CD4-positive, alpha-beta T cell (primary cell): Measurements from ENCODE around the gene ECHS1. TPM values are rescaled to one million over a fixed set of nuclear protein-coding genes. Genes with fewer than 3 reads are reported as not detected.

Experiments
- ATAC-seq: fragments of 200-7000 bp; cut with Tn5 transposase; one replicate; pipeline ENCODE4 v1.10.0; 2022; ENCODE audit warnings: mild to moderate bottlenecking; ENCODE audit not compliant: poor library complexity
- CTCF ChIA-PET: fragments of 350-600 bp; sonication (Branson Sonifier 250); formaldehyde crosslinking; loops from one replicate; lab custom pipeline; 2021; ENCODE audit warnings: antibody characterized with exemption, inconsistent platforms; lab: Charles Lee
- POLR2A ChIA-PET: fragments of 350-600 bp; sonication (Branson Sonifier 250); formaldehyde crosslinking; loops from one replicate; lab custom pipeline; 2021; ENCODE audit warnings: antibody characterized with exemption, inconsistent platforms; lab: Charles Lee
- DNase-seq, 14 experiments: peaks; one replicate each; pipeline ENCODE4 v3.0.0-alpha.2; 2013 to 2020; ENCODE audit warnings: mixed read lengths in 2 of 14
- H3K27ac ChIP-seq, 2 donors: one replicate each; pipeline versions ENCODE4 v1.5.1 to v1.7.0; 2013; ENCODE audit warnings: low read length in 2 of 2, low read depth in 1 of 2, mild to moderate bottlenecking in 1 of 2
- H3K27me3 ChIP-seq, 2 experiments: 1 replicate in 1 of 2; 2 replicates in 1 of 2; pipeline versions ENCODE4 v1.6.1 to v1.7.0; 2013; ENCODE audit warnings: low read length in 2 of 2, control low read depth in 1 of 2, mild to moderate bottlenecking in 1 of 2, moderate library complexity in 1 of 2; ENCODE audit not compliant: insufficient read depth in 2 of 2, control insufficient read depth in 1 of 2
- H3K36me3 ChIP-seq: one replicate; pipeline ENCODE4 v1.6.1; 2013; ENCODE audit warnings: low read length, control low read depth; ENCODE audit not compliant: insufficient read depth
- H3K4me1 ChIP-seq: one replicate; pipeline ENCODE4 v1.6.1; 2013; ENCODE audit warnings: low read length, control low read depth; ENCODE audit not compliant: insufficient read depth
- H3K4me3 ChIP-seq: one replicate; pipeline ENCODE4 v1.5.1; 2013; ENCODE audit warnings: mild to moderate bottlenecking, low read length, moderate library complexity
- H3K9me3 ChIP-seq, 2 experiments: 1 replicate in 1 of 2; 2 replicates in 1 of 2; pipeline versions ENCODE4 v1.6.1 to v1.7.0; 2013; ENCODE audit warnings: low read length in 2 of 2, mild to moderate bottlenecking in 2 of 2, control low read depth in 1 of 2, moderate library complexity in 1 of 2; ENCODE audit not compliant: control insufficient read depth in 1 of 2, insufficient read depth in 1 of 2
- H3K27ac Mint-ChIP-seq: one replicate; pipeline ENCODE4 v1.8.0; 2020; ENCODE audit warnings: mixed read lengths
- H3K27me3 Mint-ChIP-seq: one replicate; pipeline ENCODE4 v1.8.0; 2021; ENCODE audit warnings: mixed read lengths
- H3K36me3 Mint-ChIP-seq: one replicate; pipeline ENCODE4 v1.8.0; 2021; ENCODE audit warnings: low read depth, mixed read lengths
- H3K4me1 Mint-ChIP-seq: one replicate; pipeline ENCODE4 v1.8.0; 2021; ENCODE audit warnings: low read depth, mixed read lengths
- H3K4me3 Mint-ChIP-seq: one replicate; pipeline ENCODE4 v1.8.0; 2020; ENCODE audit warnings: mild to moderate bottlenecking, mixed read lengths
- H3K9me3 Mint-ChIP-seq: one replicate; pipeline ENCODE4 v1.8.0; 2020; ENCODE audit warnings: mixed read lengths
- intact Hi-C, 2 experiments: fragments of 100-400 bp; cut with DNase I in 1 of 2; cut with micrococcal nuclease in 1 of 2; formaldehyde crosslinking; loops; one replicate each; pipeline versions ENCODE4 v1.15.1 to v1.9.0; 2023 to 2025; cut with DNase I, micrococcal nuclease
- total RNA-seq, 174 experiments: library from RNA in 2 of 174; stranded (reverse) in 2 of 174; gene quantifications; one replicate each; pipeline ENCODE4 v1.2.3 and lab custom pipeline; 2021 to 2026
- TF ChIP-seq, protein P1 (sequence below): fragments of 200-600 bp; IDR thresholded peaks from one replicate; pipeline ENCODE4 v1.8.0; 2022; ENCODE audit warnings: antibody characterized with exemption, mild to moderate bottlenecking

The ECHS1 gene
- total RNA-seq, 2 experiments from 2014 or later: 7.6 to 8.3 TPM

DNA sequence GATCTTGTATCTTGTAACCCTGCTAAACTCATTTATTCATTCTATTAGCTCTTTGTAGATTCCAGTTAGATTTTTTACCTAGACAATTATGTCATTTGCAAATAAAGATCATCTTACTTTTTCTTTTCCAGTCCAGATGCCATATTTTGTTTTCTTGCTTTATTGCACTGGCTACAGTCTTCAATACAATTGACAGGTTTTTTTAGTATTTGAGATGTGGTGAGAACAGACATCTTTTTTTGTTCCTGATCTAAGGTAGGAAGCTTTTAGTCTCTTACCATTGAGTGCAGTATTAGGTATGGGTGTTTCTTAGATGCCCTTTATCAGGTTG lies 39.2 kb upstream of the ECHS1 start:
- Mint-ChIP-seq H3K4me1 (peaks cover 27% of the 10 kb centered on the region), H3K27ac (no peak overlapping the region), H3K36me3 (peaks cover 82% of the 10 kb centered on the region), H3K27me3 (no peaks in the 10 kb centered on the region), H3K9me3 (peaks cover 13% of the 10 kb centered on the region), H3K4me3 (no peak overlapping the region)
- intact Hi-C loops: no loop called here
- Histone ChIP-seq H3K4me3 (no peak overlapping the region), H3K4me1 (no peaks in the 10 kb centered on the region), H3K9me3 (peaks cover 20 to 25% of the 10 kb centered on the region in 2 experiments), H3K27me3 (no peaks in the 10 kb centered on the region), H3K36me3 (peaks cover 42% of the 10 kb centered on the region), H3K27ac (no peak overlapping the region)
- TF ChIP-seq, protein P1, sequence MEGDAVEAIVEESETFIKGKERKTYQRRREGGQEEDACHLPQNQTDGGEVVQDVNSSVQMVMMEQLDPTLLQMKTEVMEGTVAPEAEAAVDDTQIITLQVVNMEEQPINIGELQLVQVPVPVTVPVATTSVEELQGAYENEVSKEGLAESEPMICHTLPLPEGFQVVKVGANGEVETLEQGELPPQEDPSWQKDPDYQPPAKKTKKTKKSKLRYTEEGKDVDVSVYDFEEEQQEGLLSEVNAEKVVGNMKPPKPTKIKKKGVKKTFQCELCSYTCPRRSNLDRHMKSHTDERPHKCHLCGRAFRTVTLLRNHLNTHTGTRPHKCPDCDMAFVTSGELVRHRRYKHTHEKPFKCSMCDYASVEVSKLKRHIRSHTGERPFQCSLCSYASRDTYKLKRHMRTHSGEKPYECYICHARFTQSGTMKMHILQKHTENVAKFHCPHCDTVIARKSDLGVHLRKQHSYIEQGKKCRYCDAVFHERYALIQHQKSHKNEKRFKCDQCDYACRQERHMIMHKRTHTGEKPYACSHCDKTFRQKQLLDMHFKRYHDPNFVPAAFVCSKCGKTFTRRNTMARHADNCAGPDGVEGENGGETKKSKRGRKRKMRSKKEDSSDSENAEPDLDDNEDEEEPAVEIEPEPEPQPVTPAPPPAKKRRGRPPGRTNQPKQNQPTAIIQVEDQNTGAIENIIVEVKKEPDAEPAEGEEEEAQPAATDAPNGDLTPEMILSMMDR: no peak
- CTCF ChIA-PET: no interaction called here
- no peak for ATAC-seq
- DNase-seq: no peak
- POLR2A ChIA-PET: no interaction called here

DNA sequence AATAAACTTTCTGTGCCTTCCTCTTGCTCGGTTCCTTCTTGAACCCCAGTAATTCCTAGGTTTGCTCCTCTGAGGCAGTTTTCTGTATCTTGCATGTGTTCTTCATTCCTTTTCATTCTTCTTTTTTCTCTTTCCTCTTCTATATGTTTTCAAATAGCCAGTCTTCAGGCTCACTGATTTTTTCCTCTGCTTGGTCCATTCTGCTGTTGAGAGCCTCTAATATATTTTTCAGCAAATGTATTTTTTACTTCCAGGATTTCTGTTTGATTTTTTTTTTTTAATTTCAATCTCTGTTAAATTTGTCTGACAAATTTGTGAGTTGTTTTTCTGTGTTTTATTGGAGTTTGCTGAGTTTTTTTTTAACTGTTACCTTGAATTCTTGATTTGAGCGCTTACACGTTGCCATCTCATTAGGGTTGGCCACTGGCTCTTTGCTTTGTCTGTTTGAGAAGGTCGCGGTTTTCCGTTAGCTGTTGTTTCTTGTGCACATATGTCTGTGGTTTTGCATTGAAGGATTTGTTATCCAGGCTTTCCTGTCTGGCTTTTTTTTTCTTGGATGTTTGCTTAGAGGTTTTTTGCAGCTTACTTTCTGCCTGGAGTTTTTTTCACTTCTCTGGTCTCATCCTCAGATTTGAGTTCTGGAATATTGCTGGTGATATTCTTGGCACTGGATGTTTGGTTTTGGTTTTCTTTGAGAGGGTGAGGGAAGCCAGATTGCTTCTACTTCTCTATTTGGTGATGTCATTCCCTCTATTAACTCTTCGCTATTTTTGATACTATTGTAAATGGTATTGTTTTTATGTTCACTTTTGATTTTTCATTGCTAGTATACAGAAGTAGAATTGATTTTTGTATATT lies 38.6 kb upstream of the ECHS1 start:
- H3K4me1 Mint-ChIP-seq: peaks cover 32% of the 10 kb centered on the region
- no peak overlapping the region for H3K4me3 Mint-ChIP-seq
- POLR2A ChIA-PET: no interaction called here
- DNase-seq (no peak), ATAC-seq (no peak)
- Histone ChIP-seq H3K9me3 (peaks cover 20 to 25% of the 10 kb centered on the region in 2 experiments), H3K27me3 (no peaks in the 10 kb centered on the region), H3K4me1 (no peaks in the 10 kb centered on the region), H3K36me3 (peaks cover 42% of the 10 kb centered on the region), H3K27ac (no peak overlapping the region), H3K4me3 (no peak overlapping the region)
- TF ChIP-seq, protein P1: no peak
- H3K9me3 Mint-ChIP-seq: peaks cover 13% of the 10 kb centered on the region
- no peaks in the 10 kb centered on the region for H3K27me3 Mint-ChIP-seq
- CTCF ChIA-PET: no interaction called here
- intact Hi-C loops: no loop called here
- H3K36me3 Mint-ChIP-seq: peaks cover 88% of the 10 kb centered on the region
- H3K27ac Mint-ChIP-seq: no peak overlapping the region

DNA sequence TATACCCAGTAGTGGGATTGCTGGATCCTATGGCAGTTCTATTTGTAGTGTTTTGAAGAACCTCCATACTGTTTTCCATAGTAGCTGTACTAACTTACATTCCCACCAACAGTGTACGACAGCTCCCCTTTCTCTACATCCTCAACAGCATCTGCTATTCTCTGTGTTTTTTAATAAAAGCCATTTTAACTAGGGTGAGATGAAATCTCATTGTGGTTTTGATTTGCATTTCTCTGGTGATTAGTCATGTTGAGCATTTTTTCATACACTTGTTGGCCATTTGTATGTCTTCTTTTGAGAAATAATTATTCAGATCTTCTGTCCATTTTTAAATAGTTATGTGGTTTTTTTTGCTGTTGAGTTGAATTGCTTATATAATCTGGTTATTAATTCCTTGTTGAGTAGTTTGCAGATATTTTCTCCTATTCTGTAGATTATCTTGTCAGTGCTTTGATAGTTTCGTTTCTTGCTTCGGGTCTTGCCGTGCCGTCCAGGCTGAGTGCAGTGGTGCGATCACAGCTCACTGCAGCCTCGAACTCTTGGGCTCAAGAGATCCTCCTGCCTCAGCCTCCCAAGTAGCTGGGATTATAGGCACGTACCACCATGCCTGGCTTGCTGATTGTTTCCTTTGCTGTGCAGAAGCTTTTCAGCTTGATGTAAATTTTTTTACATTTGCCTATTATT lies 32.8 kb upstream of the ECHS1 start:
- no peak for ATAC-seq
- no peaks in the 10 kb centered on the region for H3K27me3 Mint-ChIP-seq
- H3K4me1 Mint-ChIP-seq: peaks cover 49% of the 10 kb centered on the region

More for the DNA sequence above, 32.8 kb upstream of the ECHS1 start:
- ChIA-PET POLR2A (no interaction called here), CTCF (no interaction called here)
- H3K9me3 ChIP-seq: peaks cover 2 to 7% of the 10 kb centered on the region in 2 experiments
- H3K27me3 ChIP-seq: no peaks in the 10 kb centered on the region
- intact Hi-C loops: no loop called here
- H3K4me3 Mint-ChIP-seq: no peak overlapping the region
- H3K36me3 Mint-ChIP-seq: peaks cover 94% of the 10 kb centered on the region
- TF ChIP-seq, protein P1: no peak
- peaks cover 5% of the 10 kb centered on the region for H3K4me1 ChIP-seq
- DNase-seq: no peak
- peaks cover 54% of the 10 kb centered on the region for H3K36me3 ChIP-seq
- H3K27ac Mint-ChIP-seq: no peak overlapping the region
- no peak overlapping the region for H3K4me3 ChIP-seq
- no peaks in the 10 kb centered on the region for H3K9me3 Mint-ChIP-seq
- H3K27ac ChIP-seq: no peak overlapping the region
